Astrocyte of the spinal cord (primary cell): ENCODE measurements around the gene DKKL1.
"Not testable (repeated sequence)": the region's sequence is repeated elsewhere in the genome, so short reads cannot be mapped to it uniquely, and the experiment has no call there.

Experiments used
- DNase-seq: peaks from one replicate; pipeline ENCODE4 v3.0.0; 2011; ENCODE audit warnings: low read depth, low spot score
- H3K4me3 ChIP-seq: 2 replicates; pipeline ENCODE4 v1.5.1; 2011; ENCODE audit warnings: low read depth, mild to moderate bottlenecking, low read length, moderate library complexity
- CTCF ChIP-seq: IDR thresholded peaks from 2 replicates; pipeline ENCODE4 v1.5.1; 2012; ENCODE audit warnings: low read depth, mild to moderate bottlenecking, low read length, inconsistent platforms
- in situ Hi-C: cut with HindIII; loops from 2 replicates; pipeline ENCODE4 v1.10.0; 2017; ENCODE audit warnings: low sequenced_read_pairs

DKKL1 gene

GRCh38 chr19:49363268-49364082, at the start of gene DKKL1:
DKKL1 (plus strand) TSS chr19:49363877; CDS start chr19:49363999, 122 bp downstream.
- DNase-seq = peak; percentile 99
- in situ Hi-C loops = no loop called here
- H3K4me3 ChIP-seq = peak within 1 kb of the TSS; percentile 96
- no peak for TF ChIP-seq CTCF

GRCh38 chr19:49315111-49315510, 48.6 kb upstream of the DKKL1 start:
- H3K4me3 ChIP-seq = no peak overlapping the region
- no peak for TF ChIP-seq CTCF
- in situ Hi-C loops = no loop called here
- no peak for DNase-seq

GRCh38 chr19:49316284-49316683, 47.4 kb upstream of the DKKL1 start:
- in situ Hi-C loops = no loop called here
- no peak for TF ChIP-seq CTCF
- no peak for DNase-seq
- H3K4me3 ChIP-seq = no peak overlapping the region

- no peak for DNase-seq
- no peak overlapping the region for H3K4me3 ChIP-seq
- no peak for TF ChIP-seq CTCF
- in situ Hi-C loops = no loop called here
Measured at GRCh38 chr19:49318296-49318695, 45.4 kb upstream of the DKKL1 start.

GRCh38 chr19:49324801-49325576, 38.7 kb upstream of the DKKL1 start, which contains the start of gene SLC6A16:
SLC6A16 (minus strand) TSS chr19:49325191; CDS start chr19:49311347, 13,844 bp downstream.
- in situ Hi-C loops = no loop called here
- no peak for DNase-seq
- no peak for TF ChIP-seq CTCF
- no peak within 1 kb of the TSS for H3K4me3 ChIP-seq

- not testable (repeated sequence) for H3K4me3 ChIP-seq
Measured at GRCh38 chr19:49325756-49326155, 37.9 kb upstream of the DKKL1 start.

More at GRCh38 chr19:49325756-49326155, 37.9 kb upstream of the DKKL1 start:
- DNase-seq, in situ Hi-C loops: not testable (repeated sequence)
